NCI-H1694 treated with DMSO at 0.1 percent for 48 hours (cell line): ENCODE measurements around the gene MYH11.
"Not testable (repeated sequence)": the region's sequence is repeated elsewhere in the genome, so short reads cannot be mapped to it uniquely, and the experiment has no call there.

ENCODE experiments used
- DNase-seq: peaks from one replicate; lab custom pipeline; 2025; lab: John Stamatoyannopoulos, UW

The MYH11 gene

DNA sequence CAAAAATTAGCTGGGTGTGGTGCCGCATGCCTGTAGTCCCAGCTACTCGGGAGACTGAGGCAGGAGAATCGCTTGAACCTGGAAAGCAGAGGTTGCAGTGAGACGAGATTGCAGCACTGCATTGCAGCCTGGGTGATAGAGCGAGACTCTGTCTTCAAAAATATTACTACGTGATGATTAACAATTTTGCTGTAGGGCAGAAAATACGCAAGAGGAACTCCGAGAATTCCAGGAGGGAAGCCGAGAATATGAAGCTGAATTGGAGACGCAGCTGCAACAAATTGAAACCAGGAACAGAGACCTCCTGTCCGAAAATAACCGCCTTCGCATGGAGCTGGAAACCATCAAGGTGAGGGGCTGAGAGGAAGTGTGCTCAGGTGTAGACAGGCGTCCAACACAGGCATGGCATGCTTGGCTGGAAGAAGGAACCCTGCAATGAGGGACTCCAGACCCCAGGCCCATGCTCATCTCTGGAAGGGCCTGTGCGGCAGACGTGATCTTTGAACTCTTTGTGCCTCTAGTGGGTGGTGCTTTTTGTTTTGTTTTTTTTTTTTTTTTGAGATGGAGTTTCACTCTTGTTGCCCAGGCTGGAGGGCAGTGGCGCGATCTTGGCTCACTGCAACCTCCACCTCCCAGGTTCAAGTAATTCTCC lies 189.6 kb downstream of the MYH11 start:
- no peak for DNase-seq

DNA sequence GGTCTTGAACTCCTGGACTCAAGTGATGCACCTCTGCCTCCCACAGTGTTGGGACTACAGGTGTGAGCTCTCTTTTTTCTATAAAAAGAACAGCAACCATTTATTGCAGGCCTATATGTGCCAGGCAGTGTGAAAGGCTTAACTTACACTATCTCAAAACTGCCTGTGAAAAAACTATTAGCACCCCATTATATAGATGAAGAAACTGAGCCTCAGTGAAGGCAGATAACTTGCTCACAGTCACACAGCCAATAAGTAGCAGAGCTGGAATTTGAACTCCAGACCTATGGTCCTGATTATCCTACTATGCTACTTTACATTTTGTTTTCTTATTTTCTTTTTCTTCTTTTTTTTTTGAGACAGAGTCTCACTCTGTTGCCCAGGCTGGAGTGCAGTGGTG lies 191.7 kb downstream of the MYH11 start:
- DNase-seq, result no peak

- no peak for DNase-seq
Measured at GRCh38 chr16:15660203-15660601, 196.6 kb downstream of the MYH11 start.

- DNase-seq, result no peak
Measured at GRCh38 chr16:15658556-15658955, 198.3 kb downstream of the MYH11 start.

GRCh38 chr16:15658149-15658548 lies 198.7 kb downstream of the MYH11 start:
- no peak for DNase-seq

- DNase-seq, result not testable (repeated sequence)
Measured at GRCh38 chr16:15655561-15655960, 201.3 kb downstream of the MYH11 start.

DNA sequence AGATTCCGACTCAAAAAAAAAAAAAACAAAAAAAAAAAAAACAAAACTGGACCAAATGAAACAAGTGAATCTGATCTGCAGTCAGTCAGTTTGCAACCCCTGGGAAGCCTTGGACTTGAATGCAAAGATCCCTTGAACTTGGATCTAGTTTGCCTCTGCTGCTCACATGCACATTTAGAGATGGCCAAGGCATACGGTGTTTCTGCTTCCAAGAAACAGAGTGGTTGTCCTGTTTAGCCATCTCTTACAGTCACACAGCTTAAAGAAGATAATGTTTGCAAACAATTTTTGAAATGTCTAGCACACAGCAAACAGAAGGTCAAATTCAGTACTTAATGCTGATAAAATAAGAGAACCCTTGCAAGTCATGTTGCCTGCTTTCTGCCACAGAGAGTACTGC lies 202.2 kb downstream of the MYH11 start:
- no peak for DNase-seq

DNA sequence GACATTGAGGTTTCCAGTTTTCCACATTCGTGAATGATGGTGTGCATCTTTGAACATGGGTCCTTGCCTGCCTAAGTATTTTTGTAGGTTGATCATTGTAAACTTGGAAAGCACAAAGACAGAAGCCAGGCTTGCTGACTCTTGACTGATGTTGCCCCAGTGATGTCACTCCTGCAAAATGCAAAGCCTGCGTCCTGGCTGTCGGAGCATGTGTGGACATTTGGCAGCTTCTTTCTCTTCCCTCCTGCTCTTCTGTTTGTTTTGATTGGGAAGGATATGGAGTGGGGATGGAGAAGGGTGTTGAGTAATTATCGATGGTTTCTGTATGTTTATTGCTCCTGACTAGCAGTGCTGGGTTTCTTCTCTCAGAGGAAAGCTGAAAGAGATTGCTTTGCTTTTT lies 203.6 kb downstream of the MYH11 start:
- no peak for DNase-seq
